HG03439 (cell line): Measurements from ENCODE around the gene F11.
"Not testable (repeated sequence)": the region's sequence is repeated elsewhere in the genome, so short reads cannot be mapped to it uniquely, and the experiment has no call there.

ENCODE experiments used
- ATAC-seq: cut with Tn5 transposase; IDR thresholded peaks from one replicate; pipeline ENCODE4 v1.9.1; 2021; ENCODE audit warnings: mild to moderate bottlenecking, moderate library complexity; ENCODE audit not compliant: unreplicated experiment

The F11 gene

DNA sequence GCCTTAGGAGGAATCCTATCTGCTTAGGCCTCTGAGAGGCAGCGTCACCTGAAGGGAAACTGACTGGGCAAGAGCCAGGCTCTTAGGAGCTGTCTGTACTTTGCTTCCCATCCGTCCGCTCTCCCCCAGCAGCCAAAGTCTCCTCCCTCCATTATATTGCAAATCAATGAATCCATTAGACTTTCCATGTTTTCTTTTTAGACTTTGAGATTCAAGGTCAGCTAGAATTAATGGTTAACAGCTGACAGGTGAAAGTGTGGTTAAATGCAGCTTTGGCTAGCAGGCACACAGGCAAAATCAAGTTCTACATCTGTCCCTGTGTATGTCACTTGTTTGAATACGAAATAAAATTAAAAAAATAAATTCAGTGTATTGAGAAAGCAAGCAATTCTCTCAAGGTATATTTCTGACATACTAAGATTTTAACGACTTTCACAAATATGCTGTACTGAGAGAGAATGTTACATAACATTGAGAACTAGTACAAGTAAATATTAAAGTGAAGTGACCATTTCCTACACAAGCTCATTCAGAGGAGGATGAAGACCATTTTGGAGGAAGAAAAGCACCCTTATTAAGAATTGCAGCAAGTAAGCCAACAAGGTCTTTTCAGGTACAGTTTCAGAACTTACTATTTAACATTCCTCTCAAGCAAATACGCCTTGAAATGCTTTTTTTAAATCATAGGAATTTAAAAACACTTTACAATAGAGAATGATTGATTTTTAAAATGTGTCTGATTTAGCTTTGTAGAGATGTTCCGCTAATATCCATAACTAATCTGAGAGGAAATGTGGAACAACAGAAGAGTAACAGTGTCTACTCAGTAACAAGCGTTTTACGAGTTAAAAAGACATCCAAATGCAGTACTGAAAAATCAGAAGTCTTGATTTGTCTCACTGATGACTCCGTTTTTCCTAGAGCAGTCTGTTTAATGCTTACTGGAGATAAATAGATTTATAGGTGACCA lies at the start of gene F11:
Gene F11 (plus strand): TSS at position 507 of the 970 bp plus-strand sequence. CDS start 948 bp downstream, outside the sequence.
- no peak for ATAC-seq

DNA sequence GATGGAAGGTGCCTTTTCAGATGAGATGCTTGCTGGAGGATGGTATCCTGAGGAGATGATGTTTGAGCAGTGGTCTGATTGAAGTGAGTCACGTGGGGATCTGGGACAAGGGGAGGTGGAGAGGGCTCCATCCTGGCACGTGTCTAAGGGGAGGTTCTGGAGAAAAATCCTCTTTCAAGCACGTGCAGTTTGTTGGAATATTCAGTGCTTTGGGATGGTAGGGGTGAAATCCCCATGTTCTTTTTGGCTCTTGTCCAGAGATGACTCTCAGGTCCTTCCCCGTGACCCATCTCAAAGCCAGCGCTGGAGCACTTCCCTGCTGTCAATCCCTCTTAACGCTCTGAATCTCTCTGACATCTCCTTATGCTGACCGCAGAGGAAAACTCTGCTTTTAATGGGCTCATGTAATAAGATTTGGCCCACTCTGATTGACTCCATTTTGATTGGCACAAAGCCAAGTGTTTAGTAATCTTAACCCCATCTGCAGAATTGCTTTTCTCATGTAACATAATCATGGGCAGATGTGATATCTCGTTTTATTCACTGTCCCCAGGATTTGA lies 49.4 kb upstream of the F11 start:
- no peak for ATAC-seq

DNA sequence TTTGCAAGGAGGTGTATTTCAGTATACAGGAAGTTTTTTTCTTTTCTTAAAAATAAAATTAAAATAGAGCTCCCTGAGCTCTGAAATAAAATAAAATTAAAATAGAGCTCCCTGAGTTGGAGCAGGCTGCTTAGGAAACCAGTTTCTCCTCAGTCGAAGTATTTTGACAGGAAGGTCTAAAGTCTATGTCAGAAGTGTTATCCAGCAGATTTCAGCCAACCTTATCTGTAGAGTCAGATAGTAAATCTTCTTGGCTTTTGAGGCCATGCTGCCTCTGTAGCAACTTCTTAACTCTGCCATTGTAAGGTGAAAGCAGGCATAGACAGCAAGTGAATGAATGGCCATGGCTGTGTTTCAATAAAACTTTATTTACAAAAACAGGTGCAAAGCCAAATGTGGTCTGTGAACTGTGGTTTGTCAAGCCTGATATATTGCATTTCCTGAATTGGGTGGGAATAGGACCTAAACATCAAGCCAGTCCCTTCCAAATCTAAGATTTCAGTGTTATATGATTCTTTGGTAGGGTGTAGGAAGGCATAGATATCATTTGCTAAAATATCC lies 48.2 kb upstream of the F11 start:
- no peak for ATAC-seq

DNA sequence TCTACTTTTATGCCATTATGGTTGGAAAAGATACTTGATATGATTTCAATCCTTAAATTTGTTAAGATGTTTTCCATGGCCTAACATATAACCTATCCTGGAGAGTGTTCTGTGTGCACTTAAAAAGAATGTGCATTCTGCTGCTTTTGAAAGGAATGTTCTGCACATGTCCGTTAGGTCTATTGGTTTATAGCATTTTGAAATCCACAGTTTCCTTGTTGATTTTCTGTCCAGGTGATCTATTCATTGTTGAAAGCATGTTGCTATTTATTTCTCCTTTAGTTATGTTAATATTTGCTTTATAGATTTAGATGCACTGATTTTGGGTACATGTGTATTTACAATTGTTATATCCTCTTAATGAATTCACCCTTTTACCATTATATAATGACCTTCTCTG lies 44.4 kb upstream of the F11 start:
- no peak for ATAC-seq

DNA sequence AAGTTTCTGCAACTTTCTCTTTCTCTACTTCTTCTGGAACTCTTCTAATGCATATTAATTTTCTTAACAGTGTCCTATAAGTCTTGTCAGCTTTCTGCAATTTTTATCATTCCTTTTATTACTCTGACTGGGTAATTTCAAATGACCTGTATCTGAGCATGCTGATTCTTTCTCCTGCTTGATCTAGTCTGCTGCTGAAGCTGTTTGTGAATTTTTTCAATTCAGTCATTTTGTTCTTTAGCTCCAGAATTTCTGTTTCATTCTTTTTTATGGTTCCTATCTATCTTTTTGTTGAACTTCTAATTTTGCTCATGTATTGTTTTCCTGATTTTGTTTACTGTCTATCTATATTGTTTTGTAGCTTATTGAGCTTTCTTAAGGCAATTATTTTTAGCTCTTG lies 40.1 kb upstream of the F11 start:
- no peak for ATAC-seq

DNA sequence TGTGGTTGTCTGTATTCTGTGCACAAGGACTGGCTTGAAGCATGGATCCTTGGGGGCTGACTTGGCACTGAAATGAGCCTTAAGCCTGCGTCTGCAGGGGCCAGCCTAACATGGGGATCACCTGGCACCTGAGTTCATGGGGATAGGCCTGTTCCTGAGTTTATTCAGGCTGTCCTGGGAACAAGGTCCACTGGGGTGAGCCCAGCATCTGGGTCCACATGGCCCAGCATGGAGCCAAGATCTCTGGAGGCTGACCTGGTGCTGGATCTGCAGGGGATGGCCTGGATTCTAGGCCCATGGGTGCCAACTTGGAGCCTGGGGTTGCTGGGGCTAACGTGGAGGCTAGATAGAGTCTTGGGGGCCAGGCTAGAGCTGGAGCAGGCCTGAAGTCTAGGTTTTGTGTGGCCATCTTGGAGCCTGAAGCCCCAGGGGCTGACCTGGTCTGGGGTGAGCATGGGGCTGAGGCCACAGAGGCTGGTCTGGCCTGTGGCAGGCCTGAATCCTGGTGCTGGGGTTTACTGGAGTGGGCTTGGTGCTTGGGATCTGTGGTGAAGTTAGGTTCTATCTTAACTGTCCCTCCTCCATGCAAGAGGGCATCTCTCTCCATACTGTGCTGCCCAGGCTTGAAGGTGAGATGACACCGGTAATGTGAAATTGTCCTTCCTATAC lies 39.3 kb upstream of the F11 start:
- ATAC-seq, result no peak

DNA sequence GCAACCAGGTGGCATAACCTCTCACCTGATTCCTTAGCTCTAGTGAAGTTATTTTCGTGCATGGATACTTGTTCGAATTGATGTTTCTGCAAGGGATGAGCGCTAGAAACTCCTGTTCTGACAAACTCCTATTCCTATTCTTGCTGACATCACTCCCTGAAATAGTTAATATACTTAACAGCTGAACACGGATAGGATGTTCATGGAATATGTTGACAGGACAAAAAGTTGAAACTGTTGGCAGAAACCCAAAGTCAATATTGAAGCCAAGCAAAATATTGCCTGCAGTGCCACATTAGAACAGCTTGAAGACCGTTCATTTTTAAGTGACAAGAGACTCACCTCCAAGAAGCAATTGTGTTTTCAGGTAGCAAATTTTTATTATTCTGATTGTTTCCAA lies 38.8 kb upstream of the F11 start, which contains the start of gene KLKB1:
Gene KLKB1 (plus strand): TSS at position 287 of the 400 bp plus-strand sequence. CDS start 689 bp downstream, outside the sequence.
- no peak for ATAC-seq

DNA sequence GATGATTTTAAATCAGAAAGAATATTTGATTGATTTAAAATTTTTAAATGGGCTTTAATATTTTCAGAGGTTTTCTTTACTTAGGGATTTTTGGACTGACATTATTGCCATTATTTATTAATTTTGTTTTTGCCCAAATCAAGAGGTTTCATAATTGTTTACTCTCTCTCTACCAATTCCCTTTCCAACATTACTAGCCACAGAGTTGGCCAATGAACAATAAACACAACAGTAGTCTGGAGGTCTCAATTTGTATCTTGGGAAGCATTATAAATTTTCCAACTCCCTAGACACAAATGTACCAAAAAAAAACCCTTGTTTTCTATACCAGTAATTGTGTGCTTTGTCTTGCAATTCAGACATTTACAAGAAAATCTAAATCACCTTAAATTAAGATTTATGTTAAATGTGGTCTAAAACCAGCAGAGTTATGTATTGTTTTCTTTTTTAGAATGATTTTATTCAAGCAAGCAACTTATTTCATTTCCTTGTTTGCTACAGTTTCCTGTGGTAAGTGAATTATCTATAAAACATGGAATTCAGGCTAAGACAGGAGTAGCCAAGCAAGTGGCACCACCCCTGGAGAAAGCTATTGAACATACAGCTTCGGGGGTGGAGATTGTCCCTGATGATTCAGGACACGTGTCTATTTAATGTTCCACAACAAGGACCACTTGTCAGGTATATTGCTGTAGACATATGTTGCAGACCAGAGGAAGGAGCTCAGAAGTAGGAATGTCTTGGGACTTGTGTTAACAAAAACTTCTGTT lies 38.1 kb upstream of the F11 start:
- no peak for ATAC-seq

DNA sequence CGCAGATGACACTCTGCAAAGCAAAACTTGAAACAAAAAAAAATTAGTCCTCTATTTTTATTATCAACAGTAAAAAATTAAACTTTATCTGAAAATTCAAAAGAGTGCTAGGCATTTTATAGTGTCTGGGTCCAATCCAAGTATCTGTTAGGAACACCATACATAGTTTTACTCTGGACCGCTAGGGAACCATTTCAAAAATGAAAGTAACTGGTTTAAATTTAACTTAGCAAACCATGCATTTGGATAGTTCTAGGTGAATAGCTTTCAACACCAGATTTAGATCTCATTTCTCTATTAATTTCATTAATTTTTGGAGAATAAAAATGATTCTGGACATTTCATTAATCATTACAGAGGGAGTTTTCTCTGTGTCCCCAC lies 37.5 kb upstream of the F11 start:
- ATAC-seq, result no peak

DNA sequence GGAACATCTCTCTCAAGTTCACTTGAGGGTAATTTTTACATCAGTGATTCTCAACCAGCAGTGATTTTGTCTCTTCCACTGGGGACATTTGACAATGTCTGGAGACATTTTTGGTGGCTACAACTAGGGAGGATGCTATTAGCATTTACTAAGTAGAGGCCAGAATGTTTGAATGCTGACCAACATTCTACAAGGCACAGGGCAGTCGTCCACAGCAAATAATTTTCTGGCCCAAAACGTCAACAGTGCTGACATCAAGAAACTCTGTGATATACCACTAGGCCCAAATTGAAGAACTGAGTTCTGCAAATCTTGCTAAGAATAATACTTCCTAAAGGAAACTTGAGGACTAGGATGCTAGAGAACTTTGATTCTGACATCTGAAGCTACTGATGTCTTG lies 31.6 kb upstream of the F11 start:
- no peak for ATAC-seq

DNA sequence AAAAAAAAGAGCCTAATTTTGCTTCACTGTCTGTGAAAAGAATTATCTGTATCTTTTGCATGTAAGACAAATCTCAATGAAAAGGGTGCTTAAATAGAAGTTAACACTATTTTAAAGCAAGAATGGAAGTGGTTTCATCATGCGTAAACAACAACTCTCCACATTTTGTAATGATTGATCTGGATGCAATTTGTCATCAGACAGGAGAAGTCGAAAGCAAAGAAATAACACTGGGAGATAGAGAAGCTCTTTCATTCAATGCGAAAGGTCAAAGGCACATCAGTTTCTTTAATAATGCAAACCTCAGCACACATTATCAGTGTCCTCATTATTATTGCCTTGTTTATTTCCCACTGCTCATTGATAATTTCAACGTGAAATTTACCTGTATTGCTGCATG lies 29.9 kb upstream of the F11 start:
- ATAC-seq, result no peak

DNA sequence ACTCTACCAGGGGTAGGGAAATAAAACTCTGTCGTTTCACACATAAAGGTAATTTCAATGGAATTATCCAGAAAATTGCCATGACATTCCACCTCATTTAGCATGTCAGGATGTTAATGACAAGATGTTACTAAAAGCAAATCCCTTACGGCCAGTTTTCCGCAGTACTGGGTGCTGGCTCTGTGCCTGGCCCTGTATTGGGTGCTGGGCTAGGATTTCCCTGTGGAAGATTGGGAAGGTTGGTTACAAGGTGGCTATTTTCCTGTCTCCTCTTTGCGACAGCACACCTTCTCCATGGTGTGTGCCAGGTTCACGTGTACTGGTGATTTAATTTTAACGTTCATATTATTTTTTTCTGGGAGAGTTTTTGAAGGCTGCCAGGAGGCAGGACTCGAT lies 25.5 kb upstream of the F11 start:
- no peak for ATAC-seq

DNA sequence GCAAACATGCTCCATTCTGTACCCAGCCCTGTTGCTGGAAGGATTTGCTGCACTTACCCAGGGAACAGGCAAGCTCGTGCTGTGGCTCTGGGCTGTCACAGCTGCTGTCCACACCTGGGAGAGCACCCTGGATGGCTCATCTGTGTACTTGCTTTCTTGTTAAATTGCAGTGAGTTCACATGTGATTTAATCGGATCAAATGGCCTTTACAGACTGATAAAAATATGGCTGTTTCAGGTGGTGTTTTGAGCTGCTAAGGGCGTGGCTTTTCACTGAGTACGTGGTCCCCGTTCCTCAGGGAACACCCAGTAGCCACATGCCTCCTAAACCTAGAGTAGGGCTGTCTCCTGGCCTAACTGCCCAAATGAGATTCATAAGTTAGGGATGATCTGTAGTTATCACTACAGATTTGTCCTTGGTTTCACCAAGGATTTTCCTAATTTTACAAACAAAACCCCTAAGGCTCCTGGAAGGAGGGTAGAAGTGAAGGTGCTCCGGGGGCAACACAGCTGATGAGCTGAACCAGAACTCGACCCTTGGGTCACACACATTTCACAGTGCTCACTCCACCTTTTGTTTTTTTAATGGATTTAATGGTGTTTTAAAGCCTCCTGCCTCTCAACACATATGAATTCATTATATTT lies 25.0 kb upstream of the F11 start:
- no peak for ATAC-seq

DNA sequence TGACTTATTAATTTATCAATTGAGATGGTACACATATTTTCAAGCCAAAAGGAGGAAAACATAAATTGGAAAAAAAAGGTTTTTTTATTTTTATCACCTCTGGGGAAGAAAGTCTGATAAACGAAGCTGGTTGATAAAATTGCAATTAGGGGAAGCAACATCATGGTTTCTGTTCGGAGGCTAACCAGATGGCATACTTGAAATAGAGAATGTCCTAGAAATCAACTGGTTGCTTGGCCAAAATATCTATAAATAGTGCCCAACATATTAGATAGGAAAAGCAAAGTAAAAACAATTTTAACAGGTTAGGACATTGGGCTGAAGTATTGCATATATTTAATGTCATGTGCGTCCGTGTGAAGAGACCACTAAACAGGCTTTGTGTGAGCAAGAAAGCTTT lies 24.4 kb upstream of the F11 start:
- no peak for ATAC-seq

DNA sequence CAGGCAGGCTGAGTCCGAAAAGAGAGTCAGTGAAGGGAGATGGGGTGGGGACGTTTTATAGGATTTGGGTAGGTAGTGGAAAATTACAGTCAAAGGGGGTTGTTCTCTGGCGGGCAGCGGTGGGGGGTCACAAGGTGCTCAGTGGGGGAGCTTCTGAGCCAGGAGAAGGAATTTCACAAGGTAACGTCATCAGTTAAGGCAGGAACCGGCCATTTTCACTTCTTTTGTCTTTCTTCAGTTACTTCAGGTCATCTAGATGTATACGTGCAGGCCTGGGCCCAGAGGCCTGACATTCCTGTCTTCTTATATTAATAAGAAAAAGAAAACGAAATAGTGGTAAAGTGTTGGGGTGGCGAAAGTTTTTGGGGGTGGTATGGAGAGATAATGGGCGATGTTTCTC lies 24.0 kb upstream of the F11 start:
- ATAC-seq, result not testable (repeated sequence)

DNA sequence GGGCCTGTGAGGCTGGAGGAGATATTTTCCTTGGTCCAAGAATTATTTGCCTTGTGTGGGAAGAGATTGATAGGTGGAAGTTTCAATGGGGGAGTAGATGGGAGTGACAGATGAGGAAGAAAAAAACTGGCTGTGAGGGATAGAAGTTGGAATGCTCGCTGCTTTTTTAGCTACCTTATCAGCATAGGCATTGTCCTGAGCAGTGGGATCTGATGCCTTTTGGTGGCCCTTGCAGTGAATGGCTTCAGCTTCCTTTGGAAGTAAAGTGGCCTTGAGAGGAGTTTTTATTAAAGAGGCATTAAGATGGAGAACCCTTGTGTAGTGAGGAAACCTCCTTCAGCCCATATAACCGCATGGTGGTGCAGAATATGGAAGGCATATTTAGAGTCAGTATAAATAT lies 22.7 kb upstream of the F11 start:
- ATAC-seq, result no peak

DNA sequence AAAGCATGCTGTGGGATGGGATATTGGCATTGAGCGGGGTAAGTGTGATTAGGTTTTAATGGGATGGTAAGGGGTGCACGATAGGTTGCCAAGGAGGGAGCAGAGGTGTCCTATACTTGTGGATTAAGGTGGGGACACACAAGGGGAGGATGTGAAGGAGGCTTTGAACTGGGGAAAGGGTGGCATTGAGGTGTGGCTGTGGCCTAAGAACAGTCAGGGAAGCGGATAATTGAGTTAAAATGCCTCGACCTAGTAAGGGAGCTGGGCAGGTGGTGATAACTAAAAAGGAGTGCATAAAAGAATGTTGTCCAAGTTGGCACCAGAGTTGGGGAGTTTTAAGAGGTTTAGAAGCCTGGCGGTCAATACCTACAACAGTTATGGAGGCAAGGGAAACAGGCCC lies 21.2 kb upstream of the F11 start:
- no peak for ATAC-seq

DNA sequence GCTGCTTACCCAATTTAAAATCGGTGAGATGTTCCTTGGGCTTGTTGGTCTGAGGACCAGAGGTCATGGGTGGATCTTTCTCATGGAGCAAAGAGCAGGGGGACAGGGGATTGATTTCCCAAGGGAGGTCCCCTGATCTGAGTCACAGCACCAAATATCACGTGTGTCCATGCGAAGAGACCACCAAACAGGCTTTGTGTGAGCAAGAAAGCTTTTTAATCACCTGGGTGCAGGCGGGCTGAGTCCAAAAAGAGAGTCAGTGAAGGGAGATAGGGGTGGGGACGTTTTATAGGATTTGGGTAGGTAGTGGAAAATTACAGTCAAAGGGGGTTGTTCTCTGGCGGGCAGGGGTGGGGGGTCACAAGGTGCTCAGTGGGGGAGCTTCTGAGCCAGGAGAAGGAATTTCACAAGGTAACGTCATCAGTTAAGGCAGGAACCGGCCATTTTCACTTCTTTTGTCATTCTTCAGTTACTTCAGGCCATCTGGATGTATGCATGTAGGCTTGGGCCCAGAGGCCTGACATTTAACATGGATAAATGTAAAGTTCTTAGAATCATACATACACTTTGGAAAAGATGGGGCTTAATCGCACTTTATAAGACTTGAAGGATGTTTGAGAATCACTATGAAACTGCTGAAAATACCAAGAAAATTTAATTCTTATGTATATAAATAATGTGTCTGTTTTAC lies 18.8 kb upstream of the F11 start:
- not testable (repeated sequence) for ATAC-seq

DNA sequence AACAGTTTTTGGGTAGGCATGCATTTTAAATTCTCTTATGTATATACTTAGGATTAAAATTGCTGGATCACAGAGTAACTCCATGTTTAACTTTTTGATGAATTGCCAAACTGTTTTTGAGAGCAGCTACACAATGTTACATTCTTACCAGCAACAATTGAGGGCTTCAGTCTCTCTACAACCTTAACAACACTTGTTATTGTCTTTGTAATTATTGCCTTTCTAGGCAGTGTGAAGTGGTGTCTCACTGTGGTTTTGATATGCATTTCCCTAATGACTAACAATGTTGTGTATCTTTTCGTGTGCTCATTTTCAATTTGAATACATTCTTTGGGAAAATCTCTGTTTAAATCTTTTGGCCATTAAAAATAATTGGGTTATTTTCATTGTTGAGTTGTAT lies 17.3 kb upstream of the F11 start:
- no peak for ATAC-seq
